Upper lobe of left lung (tissue), 6 donors: ENCODE measurements around the gene RIBC2. TPM values are rescaled to one million over a fixed set of nuclear protein-coding genes. Genes with fewer than 3 reads are reported as not detected.

Experiments
- ATAC-seq, 2 donors: fragments of 200-7000 bp; cut with Tn5 transposase; one replicate each; pipeline ENCODE4 v1.9.1; 2022; ENCODE audit warnings: mild to moderate bottlenecking in 2 of 2, moderate library complexity in 2 of 2; ENCODE audit not compliant: low FRiP score in 2 of 2
- DNase-seq, 2 donors: peaks; one replicate each; pipeline ENCODE4 v3.0.0-alpha.2; 2019 to 2020
- H3K27ac ChIP-seq, 4 donors: fragments of 200-600 bp; sonication (generic); one replicate each; pipeline ENCODE4 v1.5.1; 2016 to 2019
- H3K27me3 ChIP-seq, 4 donors: fragments of 200-600 bp; sonication (generic); one replicate each; pipeline ENCODE4 v1.5.1; 2017 to 2019
- H3K36me3 ChIP-seq, 4 donors: fragments of 200-600 bp; sonication (generic); one replicate each; pipeline ENCODE4 v1.5.1; 2016 to 2019
- H3K4me1 ChIP-seq, 4 donors: fragments of 200-600 bp; sonication (generic); one replicate each; pipeline ENCODE4 v1.5.1; 2018 to 2019
- H3K4me3 ChIP-seq, 4 donors: fragments of 200-600 bp; sonication (generic); one replicate each; pipeline ENCODE4 v1.5.1; 2017 to 2019; ENCODE audit warnings: mild to moderate bottlenecking in 2 of 4, moderate library complexity in 1 of 4
- H3K9me3 ChIP-seq, 4 donors: fragments of 200-600 bp; sonication (generic); one replicate each; pipeline ENCODE4 v1.5.1; 2018 to 2019
- EP300 ChIP-seq, 4 donors: sonication (generic); formaldehyde crosslinking; IDR thresholded peaks; one replicate each; pipeline ENCODE4 v1.5.1; 2017; ENCODE audit warnings: antibody characterized with exemption in 4 of 4, control low read depth in 2 of 4
- POLR2A ChIP-seq, 4 donors: fragments of 450-650 bp; IDR thresholded peaks; one replicate each; pipeline ENCODE4 v1.5.1; 2016 to 2017; ENCODE audit warnings: antibody characterized with exemption in 4 of 4, mild to moderate bottlenecking in 2 of 4
- POLR2AphosphoS5 ChIP-seq, 2 donors: sonication (generic); formaldehyde crosslinking; IDR thresholded peaks; one replicate each; pipeline ENCODE4 v1.5.1; 2017; ENCODE audit warnings: antibody characterized with exemption in 2 of 2
- WGBS, 2 donors: methylation state at CpG; one replicate each; pipeline ENCODE4 v1.1.5; 2017 to 2018; 5-methylcytosine and 5-hydroxymethylcytosine counted together
- total RNA-seq, 6 donors: library from RNA; depleted of rRNA in 4 of 6; stranded (reverse); fragments of >200 nt in 4 of 6; gene quantifications; one replicate each; pipeline versions ENCODE4 v1.1.0 to v1.2.1, GENCODE V29; 2016 to 2021
- TF ChIP-seq, protein P1 (sequence below), 6 experiments: fragments of 450-650 bp in 4 of 6; fragments of 200-600 bp in 2 of 6; sonication (generic) in 2 of 6; IDR thresholded peaks; one replicate each; pipeline ENCODE4 v1.5.1; 2016 to 2019; ENCODE audit warnings: antibody characterized with exemption in 6 of 6
- donor health status: DM: no; HTN: no; CAD: no; lungs with moderate emphysema.
- donor health status: DM: no; HTN: yes; CAD: no; lungs with severe emphysema.

The RIBC2 gene
- total RNA-seq, 6 donors from 2014 or later: 1.4 to 16.7 (median 3.5) TPM; not detected in 1

DNA sequence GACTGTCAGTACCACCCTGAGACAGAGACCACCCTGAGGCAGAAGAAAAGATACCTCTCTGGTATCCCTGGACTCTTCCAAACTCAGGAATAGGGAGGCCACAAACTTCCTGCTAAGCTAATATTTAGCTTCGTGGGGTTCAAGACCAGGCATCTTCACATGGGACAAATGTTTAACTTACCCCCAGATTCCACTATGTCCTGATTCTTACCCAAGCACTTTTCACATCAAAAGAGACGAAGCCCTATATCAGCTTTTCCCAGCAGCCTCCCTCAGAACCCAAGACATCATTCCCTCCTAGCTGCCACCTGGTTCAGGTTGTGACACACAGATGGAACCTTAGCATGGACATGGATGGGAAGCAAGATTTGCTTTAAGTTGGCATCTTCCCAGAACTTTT, 32.1 kb upstream of the RIBC2 start:
- TF ChIP-seq POLR2AphosphoS5 (IDR thresholded peaks at IDR 0.05) (no peak), POLR2A (IDR thresholded peaks at IDR 0.05) (no peak), EP300 (IDR thresholded peaks at IDR 0.05) (no peak)
- TF ChIP-seq, protein P1, sequence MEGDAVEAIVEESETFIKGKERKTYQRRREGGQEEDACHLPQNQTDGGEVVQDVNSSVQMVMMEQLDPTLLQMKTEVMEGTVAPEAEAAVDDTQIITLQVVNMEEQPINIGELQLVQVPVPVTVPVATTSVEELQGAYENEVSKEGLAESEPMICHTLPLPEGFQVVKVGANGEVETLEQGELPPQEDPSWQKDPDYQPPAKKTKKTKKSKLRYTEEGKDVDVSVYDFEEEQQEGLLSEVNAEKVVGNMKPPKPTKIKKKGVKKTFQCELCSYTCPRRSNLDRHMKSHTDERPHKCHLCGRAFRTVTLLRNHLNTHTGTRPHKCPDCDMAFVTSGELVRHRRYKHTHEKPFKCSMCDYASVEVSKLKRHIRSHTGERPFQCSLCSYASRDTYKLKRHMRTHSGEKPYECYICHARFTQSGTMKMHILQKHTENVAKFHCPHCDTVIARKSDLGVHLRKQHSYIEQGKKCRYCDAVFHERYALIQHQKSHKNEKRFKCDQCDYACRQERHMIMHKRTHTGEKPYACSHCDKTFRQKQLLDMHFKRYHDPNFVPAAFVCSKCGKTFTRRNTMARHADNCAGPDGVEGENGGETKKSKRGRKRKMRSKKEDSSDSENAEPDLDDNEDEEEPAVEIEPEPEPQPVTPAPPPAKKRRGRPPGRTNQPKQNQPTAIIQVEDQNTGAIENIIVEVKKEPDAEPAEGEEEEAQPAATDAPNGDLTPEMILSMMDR (IDR thresholded peaks at IDR 0.05): no peak
- no peaks in the 10 kb centered on the region for H3K36me3 ChIP-seq
- H3K27ac ChIP-seq: no peak overlapping the region
- no peak overlapping the region for H3K4me3 ChIP-seq
- peaks cover 0 to 5% (median 0%) of the 10 kb centered on the region in 4 donors for H3K4me1 ChIP-seq
- H3K27me3 ChIP-seq: no peaks in the 10 kb centered on the region
- 80 to 83% methylated on average over 2 of the region's 2 CpGs for WGBS, 2 donors
- ATAC-seq: no peak
- no peaks in the 10 kb centered on the region for H3K9me3 ChIP-seq
- no peak for DNase-seq

DNA sequence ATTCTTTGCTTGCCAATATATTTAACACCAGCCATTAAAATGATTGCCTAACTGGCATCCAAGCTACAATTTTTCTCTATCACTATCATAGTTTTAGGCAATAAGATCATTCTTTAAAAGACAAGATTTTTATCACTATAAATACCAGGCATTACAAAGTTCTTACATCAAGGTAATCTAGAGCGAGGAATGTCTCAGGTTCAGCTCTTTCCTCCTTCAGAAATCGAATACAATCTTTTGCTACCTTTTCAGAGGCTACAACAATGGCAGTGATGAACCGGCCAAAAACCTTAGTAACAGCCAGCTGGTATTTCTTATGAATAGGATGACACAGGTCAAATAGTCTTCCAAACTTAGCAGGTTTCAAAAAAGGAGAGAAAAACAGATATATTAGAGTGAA, 23.9 kb upstream of the RIBC2 start:
- Histone ChIP-seq H3K9me3 (no peaks in the 10 kb centered on the region), H3K36me3 (no peaks in the 10 kb centered on the region), H3K27me3 (no peaks in the 10 kb centered on the region), H3K4me1 (no peaks in the 10 kb centered on the region), H3K27ac (no peak overlapping the region), H3K4me3 (no peak overlapping the region)
- WGBS, 2 donors: 87 to 92% methylated on average over 3 of the region's 3 CpGs
- DNase-seq (no peak), ATAC-seq (no peak)
- no peak for TF ChIP-seq POLR2AphosphoS5 (IDR thresholded peaks at IDR 0.05)
- no peak for TF ChIP-seq POLR2A (IDR thresholded peaks at IDR 0.05)
- TF ChIP-seq EP300 (IDR thresholded peaks at IDR 0.05): no peak
- TF ChIP-seq, protein P1 (IDR thresholded peaks at IDR 0.05): no peak

DNA sequence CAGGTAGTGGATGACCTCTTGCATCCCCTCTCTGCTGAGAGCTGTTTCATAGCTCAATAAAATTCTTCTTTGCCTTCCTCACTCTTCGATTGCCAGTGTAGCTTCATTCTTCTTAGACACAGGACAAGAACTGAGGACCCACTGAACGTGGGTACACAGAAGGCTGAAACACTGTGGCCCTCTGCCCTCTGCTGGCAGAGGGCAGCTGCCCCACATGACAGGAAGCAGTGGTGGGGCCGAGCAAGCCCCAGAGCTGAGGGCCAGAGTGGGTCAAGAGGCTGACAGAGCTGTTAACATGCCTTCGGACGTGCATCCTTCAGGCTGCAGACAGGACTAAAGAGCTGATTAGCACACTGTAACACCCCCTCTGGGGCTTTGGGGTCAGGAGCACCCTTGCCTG, 15.7 kb upstream of the RIBC2 start:
- 59 to 82% methylated on average over 3 to 5 of the region's 5 CpGs for WGBS, 2 donors
- TF ChIP-seq POLR2AphosphoS5 (IDR thresholded peaks at IDR 0.05) (no peak), EP300 (IDR thresholded peaks at IDR 0.05) (no peak), POLR2A (IDR thresholded peaks at IDR 0.05) (no peak)
- TF ChIP-seq, protein P1 (IDR thresholded peaks at IDR 0.05): peak in 1 of 6 experiments; percentile 11
- Histone ChIP-seq H3K4me3 (no peak overlapping the region), H3K9me3 (no peaks in the 10 kb centered on the region), H3K27me3 (no peaks in the 10 kb centered on the region), H3K27ac (no peak overlapping the region), H3K4me1 (no peaks in the 10 kb centered on the region), H3K36me3 (no peaks in the 10 kb centered on the region)
- DNase-seq (no peak), ATAC-seq (no peak)

DNA sequence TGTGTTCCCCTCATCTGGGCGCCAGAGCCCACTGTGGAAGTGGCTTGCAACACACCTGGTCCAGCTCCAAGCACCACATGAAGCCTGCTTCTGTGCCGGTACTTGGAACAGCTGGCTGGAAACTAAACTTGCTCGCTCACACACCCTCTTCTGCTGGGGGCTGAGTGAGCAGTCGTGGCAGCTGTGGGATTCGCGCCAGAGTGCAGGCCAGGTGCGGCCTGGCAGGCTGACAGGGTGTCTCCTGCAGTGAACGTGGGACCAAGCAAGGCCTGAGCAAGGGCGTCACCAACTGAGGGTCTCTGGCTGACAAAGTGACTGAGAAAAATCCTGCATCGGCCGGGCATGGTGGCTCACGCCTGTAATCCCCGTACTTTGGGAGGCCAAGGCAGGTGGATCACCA, 15.3 kb upstream of the RIBC2 start:
- Histone ChIP-seq H3K27me3 (no peaks in the 10 kb centered on the region), H3K4me3 (no peak overlapping the region), H3K4me1 (no peaks in the 10 kb centered on the region), H3K36me3 (no peaks in the 10 kb centered on the region), H3K9me3 (no peaks in the 10 kb centered on the region), H3K27ac (no peak overlapping the region)
- ATAC-seq (no peak), DNase-seq (peak in 1 of 2 donors; percentile 46)
- TF ChIP-seq, protein P1 (IDR thresholded peaks at IDR 0.05): no peak
- TF ChIP-seq POLR2A (IDR thresholded peaks at IDR 0.05) (no peak), POLR2AphosphoS5 (IDR thresholded peaks at IDR 0.05) (no peak), EP300 (IDR thresholded peaks at IDR 0.05) (no peak)
- 77 to 91% methylated on average over 10 to 13 of the region's 13 CpGs for WGBS, 2 donors

DNA sequence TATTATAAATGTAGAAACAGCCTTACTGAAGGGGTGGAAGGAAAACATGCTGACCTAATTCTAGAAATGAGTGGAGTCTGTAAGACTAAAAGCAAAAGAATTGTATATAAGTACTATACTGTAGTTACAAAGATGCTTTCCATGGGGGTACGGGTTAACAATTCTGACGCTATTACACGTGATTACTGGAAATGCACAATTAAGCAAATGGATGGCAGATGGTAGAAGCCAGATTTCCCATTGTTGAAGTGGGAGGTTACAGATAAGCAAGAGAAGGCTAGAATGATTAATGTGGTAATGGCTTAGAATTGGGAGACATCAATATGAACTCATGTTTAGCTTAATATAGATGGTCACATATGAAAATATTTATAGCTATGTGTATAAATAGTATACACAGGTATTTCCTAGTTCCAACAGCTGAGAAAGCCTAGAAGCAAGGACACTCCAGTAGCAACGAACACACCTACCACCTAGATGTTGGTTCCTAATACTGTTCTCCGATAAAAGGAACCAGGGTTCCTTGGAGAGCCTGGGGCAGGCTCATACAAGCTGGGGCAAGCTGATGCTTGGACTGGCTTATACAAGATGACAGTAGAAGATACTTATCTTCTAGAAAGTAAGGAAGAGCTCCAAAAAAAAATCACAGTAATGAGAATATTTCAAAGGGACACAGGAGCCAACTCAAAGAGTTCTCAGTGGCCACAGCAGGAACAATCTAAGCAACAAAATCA, 13.6 kb upstream of the RIBC2 start:
- no peak for DNase-seq
- 86 to 93% methylated on average over 5 of the region's 5 CpGs for WGBS, 2 donors
- Histone ChIP-seq H3K27ac (no peak overlapping the region), H3K4me1 (no peaks in the 10 kb centered on the region), H3K4me3 (no peak overlapping the region), H3K9me3 (no peaks in the 10 kb centered on the region), H3K27me3 (no peaks in the 10 kb centered on the region), H3K36me3 (no peaks in the 10 kb centered on the region)
- ATAC-seq: no peak
- no peak for TF ChIP-seq POLR2A (IDR thresholded peaks at IDR 0.05)
- TF ChIP-seq, protein P1 (IDR thresholded peaks at IDR 0.05): no peak
- TF ChIP-seq EP300 (IDR thresholded peaks at IDR 0.05): no peak
- TF ChIP-seq POLR2AphosphoS5 (IDR thresholded peaks at IDR 0.05): no peak
